HepG2 (cell line): ENCODE measurements around the gene RNF213.

Experiments
- CREB1 ChIP-seq, 2 experiments: fragments of 450-650 bp in 1 of 2; IDR thresholded peaks; 2 replicates each; pipeline ENCODE4 v1.6.1; 2016 to 2017; ENCODE audit warnings: control low read depth in 1 of 2, mild to moderate bottlenecking in 1 of 2, missing compliant biosample characterization in 1 of 2, missing genetic modification characterization in 1 of 2
- E2F1 ChIP-seq: sonication (generic); formaldehyde crosslinking; IDR thresholded peaks from 2 replicates; pipeline ENCODE4 v1.5.0; 2020; ENCODE audit warnings: missing genetic modification reagents
- GATAD2A ChIP-seq: IDR thresholded peaks from 2 replicates; pipeline ENCODE4 v1.6.1; 2016
- NCOA1 ChIP-seq: sonication (generic); formaldehyde crosslinking; IDR thresholded peaks from 2 replicates; pipeline ENCODE4 v1.9.0; 2021; ENCODE audit warnings: missing genetic modification reagents
- NCOA5 ChIP-seq: sonication (generic); formaldehyde crosslinking; IDR thresholded peaks from 2 replicates; pipeline ENCODE4 v1.4.0; 2020; ENCODE audit warnings: missing genetic modification reagents
- NR3C1 ChIP-seq: sonication (generic); formaldehyde crosslinking; IDR thresholded peaks from 2 replicates; pipeline ENCODE4 v1.4.0; 2020; ENCODE audit warnings: missing genetic modification reagents
- SIN3A ChIP-seq: IDR thresholded peaks from 2 replicates; pipeline ENCODE4 v1.6.1; 2011; ENCODE audit warnings: low read depth, mild to moderate bottlenecking, control low read depth, low read length, borderline replicate concordance
- SRSF4 ChIP-seq: fragments of 200-400 bp; formaldehyde crosslinking; IDR thresholded peaks from one replicate; pipeline ENCODE4 v1.6.1; 2018; ENCODE audit warnings: mild to moderate bottlenecking, low read depth, low read length, moderate library complexity; ENCODE audit not compliant: poor library complexity, severe bottlenecking
- TMF1 ChIP-seq: sonication (generic); formaldehyde crosslinking; IDR thresholded peaks from 2 replicates; pipeline ENCODE4 v1.8.1; 2022; ENCODE audit warnings: low read depth, missing genetic modification reagents
- ZBTB37 ChIP-seq: sonication (generic); formaldehyde crosslinking; IDR thresholded peaks from 2 replicates; pipeline ENCODE4 v1.4.0; 2020; ENCODE audit warnings: mild to moderate bottlenecking, missing genetic modification reagents
- ZNF138 ChIP-seq: sonication (generic); formaldehyde crosslinking; IDR thresholded peaks from 2 replicates; pipeline ENCODE4 v1.5.0; 2020; ENCODE audit warnings: mild to moderate bottlenecking, low read depth, missing genetic modification reagents
- ZNF644 ChIP-seq: IDR thresholded peaks from 2 replicates; pipeline ENCODE4 v1.6.1; 2016; ENCODE audit warnings: low read depth
- ZNF784 ChIP-seq: sonication (generic); formaldehyde crosslinking; IDR thresholded peaks from 2 replicates; pipeline ENCODE4 v1.5.1; 2020; ENCODE audit warnings: missing genetic modification reagents, mild to moderate bottlenecking, borderline replicate concordance

GRCh38 chr17:80330276-80330675 lies 69.6 kb downstream of the RNF213 start:
- no peak for TF ChIP-seq TMF1 (CRISPR knock-in tag)
- no peak for TF ChIP-seq CREB1 (IDR thresholded peaks at IDR 0.05)
- TF ChIP-seq CREB1 (CRISPR knock-in tag; IDR thresholded peaks at IDR 0.05) = no peak
- no peak for TF ChIP-seq E2F1 (CRISPR knock-in tag)
- no peak for TF ChIP-seq GATAD2A (CRISPR knock-in tag)
- TF ChIP-seq SRSF4 = no peak
- no peak for TF ChIP-seq NR3C1
- no peak for TF ChIP-seq ZNF138
- TF ChIP-seq NCOA5 (CRISPR knock-in tag) = no peak
- TF ChIP-seq NCOA1 (CRISPR knock-in tag) = no peak
- no peak for TF ChIP-seq ZNF644
- TF ChIP-seq SIN3A = no peak
- no peak for TF ChIP-seq ZBTB37 (CRISPR knock-in tag)
- no peak for TF ChIP-seq ZNF784 (CRISPR knock-in tag)
